Epithelial cell of prostate (primary cell): Measurements from ENCODE around the gene PGAM2.
"Not testable (repeated sequence)": the region's sequence is repeated elsewhere in the genome, so short reads cannot be mapped to it uniquely, and the experiment has no call there.

Experiments used
- DNase-seq: peaks from one replicate; pipeline ENCODE4 v3.0.0-alpha.2; 2011; ENCODE audit warnings: low read depth, low spot score
- H3K27ac ChIP-seq: fragments of 450-650 bp; 2 replicates; pipeline ENCODE4 v1.5.1; 2017; ENCODE audit warnings: mild to moderate bottlenecking

Gene PGAM2

DNA sequence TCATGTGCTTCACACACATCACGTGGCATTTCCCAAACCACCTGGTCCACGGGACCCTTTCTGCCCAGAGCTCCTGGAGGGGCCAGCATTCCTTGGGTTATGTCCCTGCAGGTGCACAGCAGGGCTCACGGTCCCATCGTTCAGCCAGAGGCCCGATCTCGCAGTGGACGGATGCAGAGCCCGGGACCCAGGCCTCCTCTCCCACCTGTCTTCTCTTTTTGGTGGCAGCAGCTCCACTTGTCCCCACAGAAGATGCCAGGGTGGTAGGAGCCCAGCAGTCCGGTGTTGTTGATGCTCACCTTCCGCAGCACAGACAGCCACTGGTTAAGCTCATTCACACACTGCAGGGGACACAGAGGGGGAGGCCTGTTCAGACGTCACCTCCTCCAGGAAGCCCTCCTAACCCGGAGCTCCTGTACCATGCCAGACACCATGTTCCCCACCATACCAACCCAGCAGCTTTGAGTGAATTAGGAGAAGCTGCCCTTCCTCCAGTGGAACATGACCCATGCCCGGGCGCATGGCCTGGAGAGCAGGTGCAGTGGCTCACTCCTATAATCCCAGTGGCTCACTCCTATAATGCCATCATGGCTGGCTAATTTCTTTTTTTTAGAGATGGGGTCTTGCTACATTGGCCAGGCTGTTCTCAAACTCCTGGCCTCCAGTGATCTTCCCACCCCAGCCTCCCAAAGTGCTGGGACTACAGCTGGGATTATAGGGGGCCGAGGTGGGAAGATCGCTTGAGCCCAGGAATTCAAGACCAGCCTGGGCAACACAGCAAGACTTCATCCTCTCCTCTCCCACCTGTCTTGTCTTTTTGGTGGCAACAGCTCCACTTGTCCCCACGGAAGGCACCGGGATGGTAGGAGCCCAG, 31.2 kb downstream of the PGAM2 start:
- not testable (repeated sequence) for DNase-seq, H3K27ac ChIP-seq

DNA sequence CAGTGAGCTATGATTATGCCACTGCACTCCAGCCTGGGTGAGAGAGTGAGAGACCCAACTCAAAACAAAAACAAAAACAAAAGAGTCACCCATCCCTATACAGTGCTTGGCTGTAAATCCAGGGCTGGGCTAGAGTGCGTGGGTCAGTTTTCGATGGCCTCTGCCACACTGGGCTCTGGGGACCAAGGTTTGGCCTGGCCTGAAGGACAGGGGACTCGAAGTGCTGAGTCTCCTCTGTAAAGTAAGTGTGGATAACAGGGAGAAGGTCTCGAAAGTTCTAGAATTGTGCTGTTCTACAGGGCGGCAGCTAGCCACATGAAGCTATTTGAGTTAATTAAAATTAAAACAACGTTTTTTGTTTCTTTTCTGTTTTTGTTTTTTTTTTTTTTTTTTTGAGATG, 33.3 kb downstream of the PGAM2 start:
- H3K27ac ChIP-seq, DNase-seq: not testable (repeated sequence)

DNA sequence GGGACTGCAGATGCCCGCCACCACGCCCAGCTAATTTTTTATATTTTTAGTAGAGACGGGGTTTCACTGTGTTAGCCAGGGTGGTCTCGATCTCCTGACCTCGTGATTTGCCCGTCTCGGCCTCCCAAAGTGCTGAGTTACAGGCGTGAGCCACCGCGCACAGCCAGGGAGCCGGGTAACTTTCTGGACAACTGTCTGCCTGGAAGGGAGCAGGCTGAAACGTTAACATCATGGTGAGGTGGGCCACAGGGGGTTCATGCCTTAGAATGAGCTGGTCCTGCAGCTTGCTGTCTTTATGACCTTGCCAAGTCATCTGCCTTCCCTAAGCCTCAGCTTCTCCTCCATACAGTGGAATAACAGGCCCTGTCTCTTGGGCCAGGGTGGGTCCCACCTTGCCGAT, 34.0 kb downstream of the PGAM2 start:
- DNase-seq, result not testable (repeated sequence)

DNA sequence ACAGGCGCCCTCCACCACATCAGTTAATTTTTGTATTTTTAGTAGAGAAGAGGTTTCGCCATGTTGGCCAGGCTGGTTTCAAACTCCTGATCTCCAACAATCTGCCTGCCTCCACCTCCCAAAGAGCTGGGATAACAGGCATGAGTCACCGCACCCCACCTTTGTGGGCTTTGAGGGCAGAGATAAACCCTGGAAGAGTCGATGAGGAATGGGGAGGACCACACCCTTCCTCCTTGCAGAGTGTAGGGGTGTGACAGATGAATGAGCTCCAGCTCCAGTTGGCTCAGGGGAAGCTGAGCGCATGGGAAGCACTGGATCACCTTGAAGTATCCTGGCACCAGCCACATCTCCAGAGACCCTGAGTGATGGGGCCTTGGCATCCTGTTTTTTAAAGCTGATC, 35.3 kb downstream of the PGAM2 start:
- DNase-seq, H3K27ac ChIP-seq: not testable (repeated sequence)

More for the DNA sequence above, 34.0 kb downstream of the PGAM2 start:
- H3K27ac ChIP-seq, result not testable (repeated sequence)

DNA sequence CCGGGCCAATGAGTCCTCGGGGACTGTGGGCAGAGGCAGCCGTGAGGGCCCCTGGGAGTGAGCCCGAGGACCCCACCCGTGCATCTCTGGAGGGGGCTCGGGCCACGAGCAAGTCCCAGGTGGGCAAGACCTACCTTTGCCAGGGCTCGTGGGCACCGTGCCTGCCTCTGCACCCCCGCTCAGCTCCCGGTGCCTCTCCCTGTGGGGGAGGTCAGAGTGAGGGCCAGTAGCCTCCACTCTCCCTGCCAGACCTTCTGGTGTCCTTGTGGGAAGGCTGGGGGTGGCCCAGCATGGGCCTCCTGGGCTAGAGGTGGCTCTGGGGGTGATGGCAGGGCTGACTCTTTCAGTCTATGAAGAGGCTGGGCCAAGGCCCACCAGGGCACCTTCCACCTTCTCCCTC, 35.9 kb downstream of the PGAM2 start:
- H3K27ac ChIP-seq, result not testable (repeated sequence)

DNA sequence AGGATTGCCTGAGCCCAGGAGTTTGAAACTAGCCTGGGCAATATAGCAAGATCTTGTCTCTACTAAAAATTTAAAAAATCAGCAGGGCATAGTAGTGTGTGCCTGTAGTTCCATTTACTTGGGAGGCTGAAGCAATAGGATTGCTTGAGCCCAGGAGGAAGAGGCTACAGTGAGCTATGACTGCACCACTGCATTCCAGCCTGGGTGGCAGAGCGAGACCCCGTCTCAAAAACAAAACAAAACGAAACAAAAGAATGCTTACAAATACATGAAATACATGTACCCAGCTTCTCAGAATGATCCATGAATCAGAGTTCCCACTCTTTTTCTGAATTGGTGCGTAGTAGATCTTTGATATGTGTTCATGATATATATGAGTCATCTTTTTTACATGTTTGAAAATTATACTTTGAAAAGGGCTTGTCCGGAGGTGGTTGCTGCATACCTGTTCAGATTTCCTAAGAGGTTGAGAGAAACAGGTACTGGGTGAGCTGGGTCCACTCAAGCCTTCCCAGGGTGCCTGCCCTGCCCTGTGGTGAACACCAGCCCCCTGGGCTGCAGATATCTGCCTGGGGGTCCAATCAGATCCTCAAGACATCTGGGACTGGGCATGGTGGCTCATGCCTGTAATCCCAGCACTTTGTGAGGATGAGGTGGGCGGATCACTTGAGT, 42.4 kb downstream of the PGAM2 start:
- DNase-seq, result not testable (repeated sequence)

More for the DNA sequence above, 35.9 kb downstream of the PGAM2 start:
- DNase-seq, result not testable (repeated sequence)

DNA sequence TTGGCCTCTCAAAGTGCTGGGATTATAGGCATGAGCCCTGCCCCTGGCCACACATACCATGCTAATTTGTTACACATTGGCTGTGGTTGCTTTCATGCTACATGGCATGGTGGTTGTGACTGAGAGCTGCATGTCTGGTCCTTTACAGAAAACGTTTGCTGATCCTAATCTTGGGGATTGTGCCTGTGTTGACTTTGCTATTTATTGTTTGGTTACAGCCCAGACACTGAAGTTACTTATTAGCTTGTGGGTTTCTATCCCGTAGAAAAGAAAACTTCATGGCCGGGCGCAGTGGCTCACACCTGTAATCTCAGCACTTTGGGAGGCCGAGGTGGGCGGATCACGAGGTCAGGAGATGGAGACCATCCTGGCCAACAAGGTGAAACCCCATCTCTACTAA, 43.3 kb downstream of the PGAM2 start:
- not testable (repeated sequence) for H3K27ac ChIP-seq, DNase-seq

More for the DNA sequence above, 42.4 kb downstream of the PGAM2 start:
- not testable (repeated sequence) for H3K27ac ChIP-seq

DNA sequence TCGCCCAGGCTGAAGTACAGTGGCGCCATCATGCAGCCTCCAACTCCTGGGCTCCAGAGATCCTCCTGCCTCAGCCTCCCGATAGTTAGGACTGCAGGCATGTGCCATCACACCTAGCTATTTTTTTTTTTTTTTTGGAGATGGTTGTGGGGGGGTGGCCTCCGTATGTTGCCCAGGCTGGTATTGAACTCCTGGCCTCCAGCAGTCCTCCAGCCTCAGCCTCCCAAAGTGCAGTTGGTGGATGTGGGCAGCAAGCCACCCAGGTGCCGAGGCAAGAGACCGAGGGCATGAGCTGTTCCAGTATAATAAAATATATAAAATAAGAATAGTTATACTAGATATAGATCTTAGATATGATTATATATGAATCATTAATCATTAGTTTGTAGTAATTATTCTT, 45.5 kb downstream of the PGAM2 start:
- H3K27ac ChIP-seq, DNase-seq: not testable (repeated sequence)

DNA sequence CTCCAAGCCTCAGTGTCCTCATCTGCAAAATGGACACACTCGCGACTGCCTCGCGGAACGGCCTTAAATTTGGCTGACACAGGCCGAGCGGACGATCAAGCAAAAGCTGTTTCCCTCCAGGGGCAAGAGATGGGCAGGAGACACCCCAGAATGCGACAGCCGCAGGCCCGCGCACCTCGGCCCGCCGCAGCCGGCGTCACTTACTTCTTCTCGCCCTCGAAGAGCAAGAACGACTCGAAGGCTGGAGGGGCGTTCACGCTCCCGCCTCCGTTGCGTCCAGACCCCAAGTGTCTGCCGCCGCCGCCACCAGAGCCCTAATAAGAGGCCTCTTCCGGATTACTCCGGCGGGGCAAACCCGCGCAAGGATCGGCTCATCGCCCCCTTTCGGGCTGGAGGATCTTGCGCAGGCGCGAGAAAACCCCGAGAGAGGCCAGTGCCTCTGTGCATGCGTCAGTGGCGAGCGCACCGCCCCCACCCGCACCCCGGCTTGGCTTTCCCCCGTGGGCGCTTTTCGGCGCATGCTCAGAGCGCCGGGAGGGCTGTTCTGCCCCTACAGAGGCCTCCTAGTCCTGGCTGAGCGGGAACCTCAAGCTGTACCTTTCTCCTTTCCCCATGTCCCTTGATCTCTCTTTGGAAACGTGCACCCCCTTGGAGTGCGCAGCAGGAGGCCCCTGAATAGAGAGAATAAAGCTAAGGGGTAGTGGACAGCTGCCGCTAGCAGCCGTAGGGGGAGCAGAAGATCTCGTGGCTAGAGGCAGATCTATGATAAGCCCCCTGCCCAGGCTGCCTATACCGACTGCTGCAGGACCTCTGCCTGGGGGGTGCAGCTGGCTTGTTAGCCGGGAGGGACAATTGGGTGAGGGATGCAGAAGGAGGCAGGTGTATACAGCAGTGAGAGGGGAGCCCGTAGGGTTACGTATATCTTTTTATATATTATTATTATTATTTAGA, 46.2 kb downstream of the PGAM2 start:
- H3K27ac ChIP-seq, result peak overlapping the region; percentile 10
- DNase-seq, result peak; percentile 60

DNA sequence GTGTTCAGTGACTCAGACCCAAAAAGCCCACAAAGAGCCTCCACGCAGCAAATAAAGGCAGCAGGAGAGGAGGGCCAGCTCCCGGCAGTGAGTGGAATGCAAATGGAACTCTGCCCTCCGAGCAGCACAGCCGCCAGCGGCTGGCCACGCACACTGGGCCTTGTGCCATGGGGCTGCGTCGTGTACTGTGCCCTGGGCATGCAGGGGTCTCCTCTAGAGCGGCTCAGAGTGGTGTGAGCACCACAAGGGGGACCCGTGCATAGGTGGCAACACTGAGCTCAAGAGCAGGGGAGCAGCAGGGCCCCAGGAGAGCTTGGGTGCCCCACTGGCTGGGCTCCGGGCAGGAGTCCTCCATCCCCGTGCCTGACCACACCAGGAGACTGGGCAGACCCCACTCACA, 50.3 kb downstream of the PGAM2 start:
- not testable (repeated sequence) for DNase-seq, H3K27ac ChIP-seq
